DND-41 (cell line): ENCODE measurements around the gene DHX30.

Experiments
- CTCF ChIP-seq: IDR thresholded peaks from 2 replicates; pipeline ENCODE4 v1.5.1; 2012; ENCODE audit warnings: borderline replicate concordance, low read length, moderate library complexity, mild to moderate bottlenecking; ENCODE audit not compliant: poor library complexity, severe bottlenecking; ENCODE audit errors: extremely low read depth
- EZH2 ChIP-seq: IDR thresholded peaks from 3 replicates; pipeline ENCODE4 v1.6.1; 2012; ENCODE audit warnings: borderline replicate concordance, low read depth, mild to moderate bottlenecking, moderate library complexity, low read length, inconsistent platforms; ENCODE audit not compliant: severe bottlenecking

DNA sequence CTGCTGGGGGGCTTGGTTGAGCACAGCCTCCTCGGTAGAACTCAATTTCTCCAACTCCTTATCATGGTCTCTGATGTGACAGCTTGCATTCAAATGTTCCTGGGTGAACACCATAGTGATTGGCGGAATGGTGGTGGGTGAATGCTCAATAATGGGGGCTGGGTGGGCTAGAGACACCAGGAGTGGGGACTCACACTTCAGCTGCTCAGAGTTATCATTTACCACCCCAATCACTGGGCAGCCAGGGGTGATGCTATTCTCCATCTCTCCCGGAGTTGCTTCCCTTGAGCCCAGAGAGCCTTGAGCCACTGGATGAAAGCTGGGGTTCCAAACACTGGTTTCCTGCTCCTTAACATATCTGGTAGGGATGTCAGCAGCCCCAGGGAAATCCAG lies 88.7 kb downstream of the DHX30 start:
- TF ChIP-seq CTCF, result no peak
- TF ChIP-seq EZH2, result no peak
